GM23248 (cell line): Measurements from ENCODE around the gene AJM1. TPM values are rescaled to one million over a fixed set of nuclear protein-coding genes. Genes with fewer than 3 reads are reported as not detected.
A peak's percentile ranks its signal among the peaks of the same experiment; 100 is the strongest.

Source experiments
- DNase-seq: peaks from one replicate; pipeline ENCODE4 v3.0.0-alpha.2; 2015
- H2AFZ ChIP-seq: fragments of 200-600 bp; sonication (generic); 2 replicates; pipeline ENCODE4 v1.6.1; 2016; ENCODE audit warnings: antibody characterized with exemption
- H3F3A ChIP-seq: fragments of 200-600 bp; sonication (generic); 2 replicates; pipeline ENCODE4 v1.6.1; 2016; ENCODE audit warnings: mild to moderate bottlenecking, antibody characterized with exemption, mixed run types; ENCODE audit not compliant: insufficient read depth
- H3K27ac ChIP-seq: fragments of 200-600 bp; sonication (generic); 2 replicates; pipeline ENCODE4 v1.5.1; 2016; ENCODE audit warnings: mild to moderate bottlenecking
- H3K27me3 ChIP-seq: fragments of 200-600 bp; sonication (generic); replicated peaks from 2 replicates; pipeline ENCODE4 v1.6.1; 2016; ENCODE audit warnings: mild to moderate bottlenecking; ENCODE audit not compliant: insufficient read depth
- H3K36me3 ChIP-seq: fragments of 200-600 bp; sonication (generic); 2 replicates; pipeline ENCODE4 v1.6.1; 2016; ENCODE audit warnings: low read depth, mild to moderate bottlenecking
- H3K4me1 ChIP-seq: fragments of 200-600 bp; sonication (generic); 2 replicates; pipeline ENCODE4 v1.6.1; 2016; ENCODE audit warnings: mild to moderate bottlenecking; ENCODE audit not compliant: insufficient read depth
- H3K4me2 ChIP-seq: fragments of 200-600 bp; sonication (generic); one replicate; pipeline ENCODE4 v1.6.1; 2016; ENCODE audit warnings: mild to moderate bottlenecking; ENCODE audit not compliant: unreplicated experiment
- H3K4me3 ChIP-seq: fragments of 200-600 bp; sonication (generic); 2 replicates; pipeline ENCODE4 v1.5.1; 2016; ENCODE audit warnings: mild to moderate bottlenecking
- H3K79me2 ChIP-seq: fragments of 200-600 bp; sonication (generic); 2 replicates; pipeline ENCODE4 v1.6.1; 2016; ENCODE audit warnings: mild to moderate bottlenecking; ENCODE audit not compliant: insufficient read depth
- H3K9ac ChIP-seq: fragments of 200-600 bp; sonication (generic); 2 replicates; pipeline ENCODE4 v1.6.1; 2016; ENCODE audit warnings: mild to moderate bottlenecking
- H3K9me2 ChIP-seq: fragments of 200-600 bp; sonication (generic); 2 replicates; pipeline ENCODE4 v1.6.1; 2016; ENCODE audit warnings: mixed run types, mild to moderate bottlenecking, moderate library complexity; ENCODE audit not compliant: insufficient read depth
- H3K9me3 ChIP-seq: fragments of 200-600 bp; sonication (generic); one replicate; pipeline ENCODE4 v1.6.1; 2017; ENCODE audit warnings: low read depth
- H4K20me1 ChIP-seq: fragments of 200-600 bp; sonication (generic); 2 replicates; pipeline ENCODE4 v1.6.0; 2016; ENCODE audit not compliant: insufficient read depth
- EZH2 ChIP-seq: fragments of 200-600 bp; sonication (generic); IDR thresholded peaks from 2 replicates; pipeline ENCODE4 v1.6.1; 2018; ENCODE audit warnings: antibody characterized with exemption, mild to moderate bottlenecking; ENCODE audit not compliant: insufficient read depth, poor library complexity, severe bottlenecking
- EZH2phosphoT487 ChIP-seq: fragments of 200-600 bp; sonication (generic); IDR thresholded peaks from 2 replicates; pipeline ENCODE4 v1.6.1; 2018; ENCODE audit warnings: antibody characterized with exemption, moderate library complexity, mild to moderate bottlenecking, low read depth; ENCODE audit not compliant: insufficient read depth
- WGBS, 2 experiments: methylation state at CpG; one replicate each; pipeline ENCODE4 v1.1.6; 2015 to 2017; ENCODE audit warnings: low lambda C conversion rate in 2 of 2, low coverage in 1 of 2; ENCODE audit errors: missing lambda C conversion rate in 2 of 2; 5-methylcytosine and 5-hydroxymethylcytosine counted together
- in situ Hi-C: fragments of 300-500 bp; cut with MboI; formaldehyde crosslinking; loops from 2 replicates; pipeline ENCODE4 v1.15.0; 2020
- polyA plus RNA-seq: library from polyadenylated mRNA; unstranded; fragments of >200 nt; fragmentation: Nextera tagmentation; extraction: Ambion mirVana; gene quantifications from 2 replicates; pipeline ENCODE4 v1.2.1, GENCODE V29; 2016
- total RNA-seq: library from RNA; depleted of rRNA; stranded (reverse); fragments of >200 nt; shearing (Covaris generic); gene quantifications from 2 replicates; pipeline ENCODE4 v1.2.3, GENCODE V29; 2014

AJM1 gene
- total and polyA plus RNA-seq, 2 experiments from 2014 or later, result 1.1 to 1.4 TPM

GRCh38 chr9:136844761-136845464, 2.6 kb downstream of the AJM1 start:
- Histone ChIP-seq H3K27ac (no peak overlapping the region), H4K20me1 (no peaks in the 10 kb centered on the region), H3K36me3 (no peaks in the 10 kb centered on the region), H3K9me2 (no peaks in the 10 kb centered on the region), H3K27me3 (0 out of 2 replicates have a peak, but pooled peaks cover 3% of the 10 kb centered on the region), H3K4me3 (no peak overlapping the region), H3K79me2 (peaks cover 2% of the 10 kb centered on the region; the same call in 1 of the 2 replicates), H2AFZ (no peak overlapping the region), H3K9me3 (no peaks in the 10 kb centered on the region), H3K4me2 (no peak overlapping the region), H3F3A (no peaks in the 10 kb centered on the region), H3K4me1 (peaks cover 13% of the 10 kb centered on the region), H3K9ac (no peak overlapping the region)
- in situ Hi-C loops, result no loop called here
- 17% methylated on average over 29 to 66 of the region's 88 CpGs for WGBS, 2 experiments
- no peak for DNase-seq
- TF ChIP-seq EZH2phosphoT487, result peak; percentile 55; the same call in 1 of the 2 replicates
- TF ChIP-seq EZH2, result peak; percentile 83

- DNase-seq, result no peak
Observed at GRCh38 chr9:136845465-136846260, 3.4 kb downstream of the AJM1 start.

GRCh38 chr9:136846376-136847087, 4.3 kb downstream of the AJM1 start:
- Histone ChIP-seq H3K4me1 (peaks cover 2% of the 10 kb centered on the region), H3K4me2 (no peak overlapping the region), H3K27me3 (0 out of 2 replicates have a peak, but pooled peaks cover 3% of the 10 kb centered on the region), H3K79me2 (peaks cover 7% of the 10 kb centered on the region; the same call in 1 of the 2 replicates), H3K9me2 (no peaks in the 10 kb centered on the region), H4K20me1 (no peaks in the 10 kb centered on the region), H3K4me3 (peak overlapping the region; percentile 41), H3K36me3 (no peaks in the 10 kb centered on the region), H3K9ac (no peak overlapping the region), H3K9me3 (no peaks in the 10 kb centered on the region), H3K27ac (no peak overlapping the region), H3F3A (no peaks in the 10 kb centered on the region), H2AFZ (no peak overlapping the region)
- 3 to 5% methylated on average over 60 to 77 of the region's 98 CpGs for WGBS, 2 experiments
- TF ChIP-seq EZH2phosphoT487 (no peak), EZH2 (peak; percentile 9)
- in situ Hi-C loops, result no loop called here
- peak; percentile 35 for DNase-seq

More at GRCh38 chr9:136845465-136846260, 3.4 kb downstream of the AJM1 start:
- Histone ChIP-seq H3K9me3 (no peaks in the 10 kb centered on the region), H3K4me2 (no peak overlapping the region), H3K9ac (no peak overlapping the region), H4K20me1 (no peaks in the 10 kb centered on the region), H3K79me2 (peaks cover 7% of the 10 kb centered on the region; the same call in 1 of the 2 replicates), H3K9me2 (no peaks in the 10 kb centered on the region), H3K27me3 (0 out of 2 replicates have a peak, but pooled peaks cover 3% of the 10 kb centered on the region), H2AFZ (no peak overlapping the region), H3K27ac (no peak overlapping the region), H3K4me3 (no peak overlapping the region), H3K4me1 (peaks cover 11% of the 10 kb centered on the region), H3F3A (no peaks in the 10 kb centered on the region), H3K36me3 (no peaks in the 10 kb centered on the region)
- in situ Hi-C loops, result no loop called here
- 14 to 15% methylated on average over 58 to 85 of the region's 102 CpGs for WGBS, 2 experiments
- TF ChIP-seq EZH2phosphoT487, result no peak
- TF ChIP-seq EZH2, result peak; percentile 65
